Retinal pigment epithelial cell (primary cell): ENCODE measurements around the gene FGF11.

ENCODE experiments used
- DNase-seq: peaks from one replicate; pipeline ENCODE4 v3.0.0-alpha.2; 2010; ENCODE audit warnings: low read depth
- H3K4me3 ChIP-seq: 2 replicates; pipeline ENCODE4 v1.5.1; 2011; ENCODE audit warnings: mild to moderate bottlenecking, low read length, control low read depth, moderate library complexity
- TF ChIP-seq, protein P1 (sequence below): conservative IDR thresholded peaks from 2 replicates; pipeline ENCODE4 v1.5.1; 2011; ENCODE audit warnings: low read depth, low read length, control low read depth, inconsistent platforms

Gene FGF11

DNA sequence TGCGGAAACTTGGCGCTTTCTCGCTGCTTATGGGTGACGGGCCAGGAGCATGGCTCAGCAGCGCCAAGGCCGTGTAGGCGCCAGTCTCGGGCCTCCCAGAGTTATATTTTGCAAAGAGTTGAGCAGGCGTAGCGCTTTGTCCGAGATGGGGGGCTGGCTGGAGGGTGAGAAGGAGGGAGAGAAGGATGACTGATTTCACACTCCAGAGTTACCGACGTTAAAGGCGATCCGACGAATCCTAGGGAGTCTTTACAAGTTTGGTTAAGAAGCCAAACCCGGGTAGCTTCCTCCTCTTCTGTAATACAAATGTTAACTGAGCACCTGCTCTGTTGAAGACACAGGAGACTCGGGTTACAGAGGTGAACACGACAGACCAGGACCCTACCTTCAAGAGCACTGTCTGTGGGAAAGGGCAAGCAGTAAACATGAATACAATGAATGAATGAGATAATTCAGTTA lies 45.6 kb downstream of the FGF11 start:
- TF ChIP-seq, protein P1, sequence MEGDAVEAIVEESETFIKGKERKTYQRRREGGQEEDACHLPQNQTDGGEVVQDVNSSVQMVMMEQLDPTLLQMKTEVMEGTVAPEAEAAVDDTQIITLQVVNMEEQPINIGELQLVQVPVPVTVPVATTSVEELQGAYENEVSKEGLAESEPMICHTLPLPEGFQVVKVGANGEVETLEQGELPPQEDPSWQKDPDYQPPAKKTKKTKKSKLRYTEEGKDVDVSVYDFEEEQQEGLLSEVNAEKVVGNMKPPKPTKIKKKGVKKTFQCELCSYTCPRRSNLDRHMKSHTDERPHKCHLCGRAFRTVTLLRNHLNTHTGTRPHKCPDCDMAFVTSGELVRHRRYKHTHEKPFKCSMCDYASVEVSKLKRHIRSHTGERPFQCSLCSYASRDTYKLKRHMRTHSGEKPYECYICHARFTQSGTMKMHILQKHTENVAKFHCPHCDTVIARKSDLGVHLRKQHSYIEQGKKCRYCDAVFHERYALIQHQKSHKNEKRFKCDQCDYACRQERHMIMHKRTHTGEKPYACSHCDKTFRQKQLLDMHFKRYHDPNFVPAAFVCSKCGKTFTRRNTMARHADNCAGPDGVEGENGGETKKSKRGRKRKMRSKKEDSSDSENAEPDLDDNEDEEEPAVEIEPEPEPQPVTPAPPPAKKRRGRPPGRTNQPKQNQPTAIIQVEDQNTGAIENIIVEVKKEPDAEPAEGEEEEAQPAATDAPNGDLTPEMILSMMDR = peak; percentile 19
- no peak for DNase-seq
- peak overlapping the region; percentile 82 for H3K4me3 ChIP-seq

DNA sequence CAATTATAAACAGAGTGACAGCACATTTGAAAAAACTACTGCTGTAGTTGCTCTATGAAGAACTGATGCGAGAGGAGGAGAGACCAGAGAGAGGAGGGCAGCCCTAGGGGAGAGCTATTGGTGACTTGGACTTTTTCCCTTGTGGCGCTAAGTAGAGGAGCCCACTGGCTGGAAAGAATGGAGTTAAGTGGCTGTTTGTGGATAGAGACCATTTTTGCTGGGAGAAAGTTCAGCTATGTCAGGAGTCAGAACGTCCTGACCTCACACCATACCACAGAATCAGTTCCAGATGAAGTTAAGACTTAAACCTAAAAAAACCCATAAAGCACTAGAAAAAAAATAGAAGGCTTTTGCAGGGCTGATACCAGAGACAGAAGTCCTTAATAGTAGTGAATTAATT lies 46.9 kb downstream of the FGF11 start:
- DNase-seq = no peak
- TF ChIP-seq, protein P1 = no peak
- peak overlapping the region; percentile 82 for H3K4me3 ChIP-seq

DNA sequence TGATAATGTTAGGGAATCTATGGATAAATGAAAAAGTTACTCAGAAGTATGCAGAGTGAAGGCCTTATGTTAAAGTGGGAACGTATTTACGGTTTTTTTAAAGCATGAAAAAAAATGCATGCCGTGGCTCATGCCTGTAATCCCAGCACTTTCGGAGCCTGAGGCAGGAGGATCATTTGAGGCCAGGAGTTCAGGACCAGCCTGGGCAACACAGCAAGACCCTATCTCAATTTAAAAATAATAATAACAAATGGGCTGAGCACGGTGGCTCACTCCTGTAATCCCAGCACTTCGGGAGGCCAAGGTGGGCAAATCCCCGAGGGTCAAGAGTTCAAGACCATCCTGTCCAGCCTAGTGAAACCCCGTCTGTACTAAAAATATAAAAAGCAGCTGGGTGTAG lies 50.8 kb downstream of the FGF11 start:
- H3K4me3 ChIP-seq = no peak overlapping the region
- no peak for DNase-seq
- TF ChIP-seq, protein P1 = no peak

DNA sequence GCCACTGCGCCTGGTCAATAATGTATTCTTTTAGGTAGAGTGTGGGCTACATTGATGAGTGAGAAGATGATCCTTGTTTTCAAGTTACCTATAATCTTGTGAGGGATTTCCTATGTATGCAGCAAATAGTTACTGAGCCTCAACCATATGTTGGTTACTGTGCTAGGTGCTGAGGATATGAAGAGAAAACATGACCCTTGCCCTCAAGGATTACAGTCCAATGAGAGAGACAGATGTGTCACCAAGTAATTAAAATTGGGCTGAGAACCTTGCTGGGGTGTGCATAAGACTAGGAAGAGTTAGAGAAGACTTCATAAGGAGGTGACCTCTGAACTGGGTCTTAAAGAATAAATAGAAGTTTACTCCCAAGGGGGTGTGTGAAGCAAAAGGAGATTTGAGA lies 52.3 kb downstream of the FGF11 start:
- H3K4me3 ChIP-seq = no peak overlapping the region
- no peak for DNase-seq
- TF ChIP-seq, protein P1 = no peak

DNA sequence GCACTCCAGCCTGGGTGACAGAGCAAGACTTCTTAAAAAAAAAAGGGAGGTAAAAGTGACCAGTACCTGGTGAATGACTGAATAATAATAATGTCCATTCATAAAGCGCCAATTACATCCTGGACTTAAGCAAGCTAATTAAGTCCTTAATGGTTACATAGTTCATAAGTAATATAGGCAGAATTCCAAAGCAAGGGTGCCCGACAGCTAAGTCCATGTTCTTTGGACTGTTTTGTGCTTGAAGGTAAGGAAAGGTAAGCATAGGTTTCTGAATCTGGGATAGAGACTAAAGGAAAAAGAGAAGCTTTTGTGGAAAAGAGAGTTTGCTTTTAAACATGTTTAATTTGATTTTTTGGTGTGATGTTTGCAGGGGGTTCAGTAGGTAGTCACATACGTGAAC lies 54.6 kb downstream of the FGF11 start:
- TF ChIP-seq, protein P1 = no peak
- DNase-seq = no peak
- H3K4me3 ChIP-seq = no peak overlapping the region
